K562 (cell line): ENCODE data around the gene CALU. TPM values are rescaled to one million over a fixed set of nuclear protein-coding genes. Genes with fewer than 3 reads are reported as not detected.

Source experiments
- C11orf30 ChIP-seq: fragments of 450-650 bp; IDR thresholded peaks from 2 replicates; pipeline ENCODE4 v1.6.1; 2016; ENCODE audit warnings: low read depth, mild to moderate bottlenecking
- CBFB ChIP-seq: sonication (generic); formaldehyde crosslinking; IDR thresholded peaks from 2 replicates; pipeline ENCODE4 v1.4.0; 2020; ENCODE audit warnings: mild to moderate bottlenecking, missing genetic modification reagents
- ETV5 ChIP-seq: sonication (generic); formaldehyde crosslinking; IDR thresholded peaks from 2 replicates; pipeline ENCODE4 v1.4.0; 2020; ENCODE audit warnings: low read depth, mild to moderate bottlenecking, missing genetic modification reagents
- HDAC1 ChIP-seq, 2 experiments: fragments of 450-650 bp; IDR thresholded peaks; 2 replicates each; pipeline ENCODE4 v1.6.1; 2016 to 2017; ENCODE audit warnings: inconsistent platforms in 1 of 2, mild to moderate bottlenecking in 1 of 2, moderate library complexity in 1 of 2
- HMGN3 ChIP-seq: IDR thresholded peaks from 2 replicates; pipeline ENCODE4 v1.6.1; 2011; ENCODE audit warnings: borderline replicate concordance, low read depth, mild to moderate bottlenecking, mixed read lengths, low read length; ENCODE audit not compliant: insufficient read length; ENCODE audit errors: extremely low read depth
- SAP30 ChIP-seq: fragments of 200-600 bp; sonication (generic); IDR thresholded peaks from 2 replicates; pipeline ENCODE4 v1.6.1; 2012; ENCODE audit warnings: borderline replicate concordance, low read depth, mild to moderate bottlenecking, moderate library complexity, low read length, control low read depth, inconsistent platforms; ENCODE audit not compliant: insufficient read depth, poor library complexity, severe bottlenecking
- STAG1 ChIP-seq: sonication (generic); formaldehyde crosslinking; IDR thresholded peaks from 2 replicates; pipeline ENCODE4 v1.5.0; 2020; ENCODE audit warnings: missing genetic modification reagents, borderline replicate concordance
- TCF3 ChIP-seq: sonication (generic); formaldehyde crosslinking; IDR thresholded peaks from 2 replicates; pipeline ENCODE4 v1.4.0; 2020; ENCODE audit warnings: mild to moderate bottlenecking, missing genetic modification reagents
- ZNF561 ChIP-seq: fragments of 450-650 bp; formaldehyde crosslinking; conservative IDR thresholded peaks from 2 replicates; pipeline ENCODE4 v1.4.0; 2020; ENCODE audit warnings: mild to moderate bottlenecking, moderate library complexity
- ZNF780A ChIP-seq: fragments of 250-450 bp; sonication (Bioruptor Pico); IDR thresholded peaks from 2 replicates; pipeline ENCODE4 v1.5.0; 2021; ENCODE audit warnings: mild to moderate bottlenecking
- polyA plus RNA-seq, 8 experiments: library from polyadenylated mRNA; depleted of rRNA in 4 of 8; stranded (reverse) in 5 of 8; unstranded in 3 of 8; fragments of >200 nt; fragmentation: Nextera tagmentation in 2 of 8; fragmentation: Illumina TruSeq in 1 of 8; extraction: Ambion mirVana in 2 of 8; extraction: Trizol in 1 of 8; gene quantifications; 2 replicates each; pipeline versions ENCODE4 v1.2.1 to v1.2.3, GENCODE V29; 2011 to 2014; ENCODE audit warnings: inconsistent platforms in 1 of 8, missing spikeins in 1 of 8
- total RNA-seq, 7 experiments: library from RNA; depleted of rRNA in 6 of 7; stranded (reverse); fragments of >200 nt in 6 of 7; fragmentation: Illumina TruSeq in 2 of 7; extraction: Trizol in 2 of 7; gene quantifications; 2 replicates each; pipeline versions ENCODE4 v1.2.1 to v1.2.3, GENCODE V29; 2011 to 2021; ENCODE audit warnings: low replicate concordance in 1 of 7
- TF ChIP-seq, protein P1 (sequence below): fragments of 200-600 bp; sonication (generic); IDR thresholded peaks from one replicate; pipeline ENCODE4 v1.6.1; 2012; ENCODE audit warnings: mild to moderate bottlenecking, low read depth, low read length, inconsistent platforms
- TF ChIP-seq, protein P2 (sequence below): fragments of 250-450 bp; sonication (Bioruptor Pico); IDR thresholded peaks from 2 replicates; pipeline ENCODE4 v1.8.0; 2021; ENCODE audit warnings: mild to moderate bottlenecking, moderate library complexity
- TF ChIP-seq, protein P3 (sequence below): sonication (generic); formaldehyde crosslinking; IDR thresholded peaks from 2 replicates; pipeline ENCODE4 v1.8.0; 2022; ENCODE audit warnings: mild to moderate bottlenecking, missing genetic modification reagents

Gene CALU
- total and polyA plus RNA-seq, 9 of the 15 experiments (the other 6 are each of a cell fraction or from before 2014, with no cell fraction given), result 166 to 286 (median 215) TPM

DNA sequence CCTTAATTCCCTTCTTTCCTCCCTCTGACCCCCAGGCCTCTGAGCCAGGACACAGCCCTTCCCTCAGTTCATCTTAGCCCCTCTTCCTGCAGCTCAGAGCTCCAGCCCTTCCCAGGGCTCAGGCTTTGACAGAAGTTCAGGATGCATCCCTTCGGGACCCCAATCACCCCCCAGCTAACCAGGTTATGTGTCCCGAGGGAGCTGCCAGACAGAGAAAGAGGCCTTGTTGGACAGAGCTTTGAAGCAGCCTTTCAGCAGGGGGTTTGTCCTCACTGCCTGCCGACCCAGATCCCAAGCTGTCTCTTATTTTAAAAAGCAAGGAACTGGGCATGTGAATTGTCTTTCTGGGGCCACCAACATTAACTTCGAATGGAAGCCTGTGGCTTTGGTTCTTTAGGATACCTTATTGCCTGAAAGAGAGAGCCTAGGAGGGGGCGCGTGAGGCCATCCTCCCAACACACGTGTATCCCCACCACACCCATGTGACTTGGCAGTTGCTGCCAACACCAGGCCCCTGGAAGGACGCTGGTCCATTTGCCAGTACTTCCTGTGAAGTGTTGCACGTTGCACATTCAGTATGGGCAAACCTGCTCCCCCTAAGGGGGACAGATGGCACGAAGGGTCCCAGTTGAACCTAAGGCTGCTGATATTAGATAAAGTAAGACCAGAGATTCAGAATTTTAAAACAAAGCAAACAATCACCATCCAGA, 53.5 kb downstream of the CALU start (continued):
- TF ChIP-seq, protein P1, sequence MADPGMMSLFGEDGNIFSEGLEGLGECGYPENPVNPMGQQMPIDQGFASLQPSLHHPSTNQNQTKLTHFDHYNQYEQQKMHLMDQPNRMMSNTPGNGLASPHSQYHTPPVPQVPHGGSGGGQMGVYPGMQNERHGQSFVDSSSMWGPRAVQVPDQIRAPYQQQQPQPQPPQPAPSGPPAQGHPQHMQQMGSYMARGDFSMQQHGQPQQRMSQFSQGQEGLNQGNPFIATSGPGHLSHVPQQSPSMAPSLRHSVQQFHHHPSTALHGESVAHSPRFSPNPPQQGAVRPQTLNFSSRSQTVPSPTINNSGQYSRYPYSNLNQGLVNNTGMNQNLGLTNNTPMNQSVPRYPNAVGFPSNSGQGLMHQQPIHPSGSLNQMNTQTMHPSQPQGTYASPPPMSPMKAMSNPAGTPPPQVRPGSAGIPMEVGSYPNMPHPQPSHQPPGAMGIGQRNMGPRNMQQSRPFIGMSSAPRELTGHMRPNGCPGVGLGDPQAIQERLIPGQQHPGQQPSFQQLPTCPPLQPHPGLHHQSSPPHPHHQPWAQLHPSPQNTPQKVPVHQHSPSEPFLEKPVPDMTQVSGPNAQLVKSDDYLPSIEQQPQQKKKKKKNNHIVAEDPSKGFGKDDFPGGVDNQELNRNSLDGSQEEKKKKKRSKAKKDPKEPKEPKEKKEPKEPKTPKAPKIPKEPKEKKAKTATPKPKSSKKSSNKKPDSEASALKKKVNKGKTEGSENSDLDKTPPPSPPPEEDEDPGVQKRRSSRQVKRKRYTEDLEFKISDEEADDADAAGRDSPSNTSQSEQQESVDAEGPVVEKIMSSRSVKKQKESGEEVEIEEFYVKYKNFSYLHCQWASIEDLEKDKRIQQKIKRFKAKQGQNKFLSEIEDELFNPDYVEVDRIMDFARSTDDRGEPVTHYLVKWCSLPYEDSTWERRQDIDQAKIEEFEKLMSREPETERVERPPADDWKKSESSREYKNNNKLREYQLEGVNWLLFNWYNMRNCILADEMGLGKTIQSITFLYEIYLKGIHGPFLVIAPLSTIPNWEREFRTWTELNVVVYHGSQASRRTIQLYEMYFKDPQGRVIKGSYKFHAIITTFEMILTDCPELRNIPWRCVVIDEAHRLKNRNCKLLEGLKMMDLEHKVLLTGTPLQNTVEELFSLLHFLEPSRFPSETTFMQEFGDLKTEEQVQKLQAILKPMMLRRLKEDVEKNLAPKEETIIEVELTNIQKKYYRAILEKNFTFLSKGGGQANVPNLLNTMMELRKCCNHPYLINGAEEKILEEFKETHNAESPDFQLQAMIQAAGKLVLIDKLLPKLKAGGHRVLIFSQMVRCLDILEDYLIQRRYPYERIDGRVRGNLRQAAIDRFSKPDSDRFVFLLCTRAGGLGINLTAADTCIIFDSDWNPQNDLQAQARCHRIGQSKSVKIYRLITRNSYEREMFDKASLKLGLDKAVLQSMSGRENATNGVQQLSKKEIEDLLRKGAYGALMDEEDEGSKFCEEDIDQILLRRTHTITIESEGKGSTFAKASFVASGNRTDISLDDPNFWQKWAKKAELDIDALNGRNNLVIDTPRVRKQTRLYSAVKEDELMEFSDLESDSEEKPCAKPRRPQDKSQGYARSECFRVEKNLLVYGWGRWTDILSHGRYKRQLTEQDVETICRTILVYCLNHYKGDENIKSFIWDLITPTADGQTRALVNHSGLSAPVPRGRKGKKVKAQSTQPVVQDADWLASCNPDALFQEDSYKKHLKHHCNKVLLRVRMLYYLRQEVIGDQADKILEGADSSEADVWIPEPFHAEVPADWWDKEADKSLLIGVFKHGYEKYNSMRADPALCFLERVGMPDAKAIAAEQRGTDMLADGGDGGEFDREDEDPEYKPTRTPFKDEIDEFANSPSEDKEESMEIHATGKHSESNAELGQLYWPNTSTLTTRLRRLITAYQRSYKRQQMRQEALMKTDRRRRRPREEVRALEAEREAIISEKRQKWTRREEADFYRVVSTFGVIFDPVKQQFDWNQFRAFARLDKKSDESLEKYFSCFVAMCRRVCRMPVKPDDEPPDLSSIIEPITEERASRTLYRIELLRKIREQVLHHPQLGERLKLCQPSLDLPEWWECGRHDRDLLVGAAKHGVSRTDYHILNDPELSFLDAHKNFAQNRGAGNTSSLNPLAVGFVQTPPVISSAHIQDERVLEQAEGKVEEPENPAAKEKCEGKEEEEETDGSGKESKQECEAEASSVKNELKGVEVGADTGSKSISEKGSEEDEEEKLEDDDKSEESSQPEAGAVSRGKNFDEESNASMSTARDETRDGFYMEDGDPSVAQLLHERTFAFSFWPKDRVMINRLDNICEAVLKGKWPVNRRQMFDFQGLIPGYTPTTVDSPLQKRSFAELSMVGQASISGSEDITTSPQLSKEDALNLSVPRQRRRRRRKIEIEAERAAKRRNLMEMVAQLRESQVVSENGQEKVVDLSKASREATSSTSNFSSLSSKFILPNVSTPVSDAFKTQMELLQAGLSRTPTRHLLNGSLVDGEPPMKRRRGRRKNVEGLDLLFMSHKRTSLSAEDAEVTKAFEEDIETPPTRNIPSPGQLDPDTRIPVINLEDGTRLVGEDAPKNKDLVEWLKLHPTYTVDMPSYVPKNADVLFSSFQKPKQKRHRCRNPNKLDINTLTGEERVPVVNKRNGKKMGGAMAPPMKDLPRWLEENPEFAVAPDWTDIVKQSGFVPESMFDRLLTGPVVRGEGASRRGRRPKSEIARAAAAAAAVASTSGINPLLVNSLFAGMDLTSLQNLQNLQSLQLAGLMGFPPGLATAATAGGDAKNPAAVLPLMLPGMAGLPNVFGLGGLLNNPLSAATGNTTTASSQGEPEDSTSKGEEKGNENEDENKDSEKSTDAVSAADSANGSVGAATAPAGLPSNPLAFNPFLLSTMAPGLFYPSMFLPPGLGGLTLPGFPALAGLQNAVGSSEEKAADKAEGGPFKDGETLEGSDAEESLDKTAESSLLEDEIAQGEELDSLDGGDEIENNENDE, result no peak
- TF ChIP-seq CBFB (CRISPR knock-in tag) (no peak), ZNF780A (no peak), TCF3 (CRISPR knock-in tag) (no peak), STAG1 (CRISPR knock-in tag) (no peak), HMGN3 (no peak), ETV5 (CRISPR knock-in tag) (peak; percentile 46; the same call in 1 of the 2 replicates), HDAC1 (IDR thresholded peaks at IDR 0.05) (peak; percentile 23 to 45; a peak in 1 of 4 replicates), C11orf30 (no peak), SAP30 (peak; percentile 40), ZNF561 (CRISPR knock-in tag) (no peak)
- TF ChIP-seq, protein P2, sequence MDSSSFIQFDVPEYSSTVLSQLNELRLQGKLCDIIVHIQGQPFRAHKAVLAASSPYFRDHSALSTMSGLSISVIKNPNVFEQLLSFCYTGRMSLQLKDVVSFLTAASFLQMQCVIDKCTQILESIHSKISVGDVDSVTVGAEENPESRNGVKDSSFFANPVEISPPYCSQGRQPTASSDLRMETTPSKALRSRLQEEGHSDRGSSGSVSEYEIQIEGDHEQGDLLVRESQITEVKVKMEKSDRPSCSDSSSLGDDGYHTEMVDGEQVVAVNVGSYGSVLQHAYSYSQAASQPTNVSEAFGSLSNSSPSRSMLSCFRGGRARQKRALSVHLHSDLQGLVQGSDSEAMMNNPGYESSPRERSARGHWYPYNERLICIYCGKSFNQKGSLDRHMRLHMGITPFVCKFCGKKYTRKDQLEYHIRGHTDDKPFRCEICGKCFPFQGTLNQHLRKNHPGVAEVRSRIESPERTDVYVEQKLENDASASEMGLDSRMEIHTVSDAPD (CRISPR knock-in tag), result peak; percentile 47; the same call in 1 of the 2 replicates
- TF ChIP-seq, protein P3, sequence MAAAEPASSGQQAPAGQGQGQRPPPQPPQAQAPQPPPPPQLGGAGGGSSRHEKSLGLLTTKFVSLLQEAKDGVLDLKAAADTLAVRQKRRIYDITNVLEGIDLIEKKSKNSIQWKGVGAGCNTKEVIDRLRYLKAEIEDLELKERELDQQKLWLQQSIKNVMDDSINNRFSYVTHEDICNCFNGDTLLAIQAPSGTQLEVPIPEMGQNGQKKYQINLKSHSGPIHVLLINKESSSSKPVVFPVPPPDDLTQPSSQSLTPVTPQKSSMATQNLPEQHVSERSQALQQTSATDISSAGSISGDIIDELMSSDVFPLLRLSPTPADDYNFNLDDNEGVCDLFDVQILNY (CRISPR knock-in tag), result 0 out of 2 replicates have a peak, but pooled peaks have one; percentile 31
